IPS DF 6.9 (cell line): ENCODE data around the gene TSPAN32.
"Not testable (repeated sequence)": the region's sequence is repeated elsewhere in the genome, so short reads cannot be mapped to it uniquely, and the experiment has no call there.

Source experiments
- DNase-seq: peaks from one replicate; pipeline ENCODE4 v3.0.0-alpha.2; 2013; ENCODE audit warnings: low read depth, low spot score
- H3K27ac ChIP-seq: one replicate; pipeline ENCODE4 v1.5.1; 2013; ENCODE audit warnings: low read length, control low read depth
- H3K27me3 ChIP-seq: 2 replicates; pipeline ENCODE4 v1.6.1; 2013; ENCODE audit warnings: mild to moderate bottlenecking, low read length; ENCODE audit not compliant: control insufficient read depth, insufficient read depth
- H3K36me3 ChIP-seq: 2 replicates; pipeline ENCODE4 v1.6.1; 2013; ENCODE audit warnings: low read length; ENCODE audit not compliant: control insufficient read depth, insufficient read depth
- H3K4me1 ChIP-seq: 2 replicates; pipeline ENCODE4 v1.6.1; 2013; ENCODE audit warnings: low read length; ENCODE audit not compliant: control insufficient read depth, insufficient read depth
- H3K4me3 ChIP-seq: 2 replicates; pipeline ENCODE4 v1.5.1; 2013; ENCODE audit warnings: mild to moderate bottlenecking, low read length
- H3K9me3 ChIP-seq: 2 replicates; pipeline ENCODE4 v1.6.1; 2013; ENCODE audit warnings: low read length, inconsistent platforms; ENCODE audit not compliant: control insufficient read depth, insufficient read depth
- WGBS: extraction: QIAGEN DNeasy Blood & Tissue Kit; methylation state at CpG from one replicate; pipeline ENCODE4 v1.1.7; 2013; ENCODE audit warnings: mixed read lengths, missing lambda C conversion rate; ENCODE audit not compliant: insufficient read length, insufficient coverage; 5-methylcytosine and 5-hydroxymethylcytosine counted together

TSPAN32 gene

GRCh38 chr11:2273771-2274170 lies 28.0 kb upstream of the TSPAN32 start:
- no CpG with 5 or more reads among the region's 12 CpGs for WGBS
- Histone ChIP-seq H3K4me3 (no peak overlapping the region), H3K36me3 (no peaks in the 10 kb centered on the region), H3K27ac (no peak overlapping the region), H3K27me3 (peaks cover 34% of the 10 kb centered on the region), H3K9me3 (no peaks in the 10 kb centered on the region), H3K4me1 (peaks cover 7% of the 10 kb centered on the region)
- DNase-seq = no peak

- no CpG with 5 or more reads among the region's 30 CpGs for WGBS
- DNase-seq = no peak
- Histone ChIP-seq H3K36me3 (no peaks in the 10 kb centered on the region), H3K27ac (no peak overlapping the region), H3K4me3 (no peak overlapping the region), H3K4me1 (peaks cover 7% of the 10 kb centered on the region), H3K27me3 (peaks cover 26% of the 10 kb centered on the region), H3K9me3 (no peaks in the 10 kb centered on the region)
These were observed 26.2 kb upstream of the TSPAN32 start for GRCh38 chr11:2275334-2276279.

GRCh38 chr11:2276280-2277007 lies 25.4 kb upstream of the TSPAN32 start:
- Histone ChIP-seq H3K36me3 (no peaks in the 10 kb centered on the region), H3K4me3 (no peak overlapping the region), H3K27me3 (peaks cover 18% of the 10 kb centered on the region), H3K9me3 (no peaks in the 10 kb centered on the region), H3K27ac (no peak overlapping the region), H3K4me1 (peaks cover 5% of the 10 kb centered on the region)
- no CpG with 5 or more reads among the region's 14 CpGs for WGBS
- no peak for DNase-seq

- Histone ChIP-seq H3K27me3 (peaks cover 13% of the 10 kb centered on the region), H3K9me3 (no peaks in the 10 kb centered on the region), H3K4me3 (no peak overlapping the region), H3K36me3 (no peaks in the 10 kb centered on the region), H3K27ac (no peak overlapping the region), H3K4me1 (peaks cover 3% of the 10 kb centered on the region; the same call in 1 of the 2 replicates)
- DNase-seq = no peak
- WGBS = no CpG with 5 or more reads among the region's 6 CpGs
These were observed 24.8 kb upstream of the TSPAN32 start for GRCh38 chr11:2277008-2277346.

- peaks cover 3% of the 10 kb centered on the region; the same call in 1 of the 2 replicates for H3K4me1 ChIP-seq
- no peak overlapping the region for H3K27ac ChIP-seq
- no peaks in the 10 kb centered on the region for H3K36me3 ChIP-seq
- DNase-seq = no peak
- H3K27me3 ChIP-seq = peaks cover 4% of the 10 kb centered on the region
- WGBS = no CpG with 5 or more reads among the region's 6 CpGs
- H3K9me3 ChIP-seq = no peaks in the 10 kb centered on the region
- H3K4me3 ChIP-seq = no peak overlapping the region
These were observed 23.8 kb upstream of the TSPAN32 start for GRCh38 chr11:2277933-2278523.

- Histone ChIP-seq H3K9me3 (no peaks in the 10 kb centered on the region), H3K4me1 (peaks cover 3% of the 10 kb centered on the region; the same call in 1 of the 2 replicates), H3K27me3 (peaks cover 4% of the 10 kb centered on the region; the same call in 1 of the 2 replicates), H3K36me3 (no peaks in the 10 kb centered on the region), H3K27ac (no peak overlapping the region), H3K4me3 (no peak overlapping the region)
- no CpG with 5 or more reads among the region's 2 CpGs for WGBS
- DNase-seq = no peak
These were observed 21.6 kb upstream of the TSPAN32 start for GRCh38 chr11:2280208-2280607.

- H3K9me3 ChIP-seq, DNase-seq, H3K27me3 ChIP-seq, H3K36me3 ChIP-seq, H3K4me1 ChIP-seq, H3K27ac ChIP-seq, H3K4me3 ChIP-seq: not testable (repeated sequence)
- no CpG with 5 or more reads among the region's 13 CpGs for WGBS
These were observed 15.5 kb upstream of the TSPAN32 start for GRCh38 chr11:2286350-2286749.

- no CpG with 5 or more reads among the region's 16 CpGs for WGBS
- Histone ChIP-seq H3K4me3 (no peak overlapping the region), H3K36me3 (no peaks in the 10 kb centered on the region), H3K4me1 (no peaks in the 10 kb centered on the region), H3K9me3 (no peaks in the 10 kb centered on the region), H3K27me3 (peaks cover 4% of the 10 kb centered on the region; the same call in 1 of the 2 replicates), H3K27ac (no peak overlapping the region)
- DNase-seq = no peak
These were observed 14.7 kb upstream of the TSPAN32 start for GRCh38 chr11:2287091-2287490.

GRCh38 chr11:2289350-2289749 lies 12.5 kb upstream of the TSPAN32 start:
- no peaks in the 10 kb centered on the region for H3K4me1 ChIP-seq
- no CpG with 5 or more reads among the region's 6 CpGs for WGBS

GRCh38 chr11:2289859-2290258 lies 12.0 kb upstream of the TSPAN32 start:
- Histone ChIP-seq H3K4me1 (no peaks in the 10 kb centered on the region), H3K4me3 (no peak overlapping the region), H3K27ac (no peak overlapping the region), H3K27me3 (peaks cover 4% of the 10 kb centered on the region; the same call in 1 of the 2 replicates), H3K9me3 (no peaks in the 10 kb centered on the region), H3K36me3 (no peaks in the 10 kb centered on the region)
- no peak for DNase-seq
- WGBS = no CpG with 5 or more reads among the region's 10 CpGs

More at GRCh38 chr11:2289350-2289749, 12.5 kb upstream of the TSPAN32 start:
- no peaks in the 10 kb centered on the region for H3K36me3 ChIP-seq
- DNase-seq = no peak
- H3K9me3 ChIP-seq = no peaks in the 10 kb centered on the region
- H3K27ac ChIP-seq = no peak overlapping the region
- H3K4me3 ChIP-seq = no peak overlapping the region
- H3K27me3 ChIP-seq = peaks cover 4% of the 10 kb centered on the region; the same call in 1 of the 2 replicates
